ENCODE results near the gene COQ8A.

DNA sequence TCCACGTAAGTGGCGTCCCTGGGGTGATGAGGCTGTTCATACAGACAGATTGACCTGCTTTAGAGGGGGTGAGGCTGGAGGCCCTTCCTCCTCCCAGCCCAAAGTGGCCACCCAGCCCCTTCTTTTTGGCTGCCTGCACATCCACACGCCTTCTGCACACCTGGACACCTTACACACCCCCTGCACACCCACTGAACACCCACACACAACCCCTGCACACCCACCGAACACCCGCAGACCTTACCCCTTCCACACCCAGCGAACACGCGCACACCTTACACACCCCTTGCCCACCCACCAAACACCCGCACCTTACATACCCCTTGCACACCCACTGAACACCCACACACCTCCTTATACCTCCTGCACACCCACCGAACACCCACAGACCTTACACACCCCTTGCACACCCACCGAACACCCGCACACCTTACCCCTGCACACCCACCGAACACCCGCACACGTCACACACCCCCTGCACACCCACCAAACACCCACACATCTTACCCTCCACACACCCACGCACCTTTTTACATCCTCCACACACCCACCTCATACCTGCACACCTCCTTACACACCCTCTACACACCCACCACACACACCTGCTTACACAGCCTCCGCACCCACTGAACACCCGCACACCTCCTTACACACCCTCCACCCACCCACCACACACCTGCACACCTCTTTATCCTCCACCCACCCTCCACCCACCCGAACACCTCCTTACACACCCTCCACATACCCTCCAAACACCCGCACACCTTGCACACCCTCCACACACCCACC is 37.7 kb downstream of the COQ8A start:
- TF ChIP-seq, protein P1, sequence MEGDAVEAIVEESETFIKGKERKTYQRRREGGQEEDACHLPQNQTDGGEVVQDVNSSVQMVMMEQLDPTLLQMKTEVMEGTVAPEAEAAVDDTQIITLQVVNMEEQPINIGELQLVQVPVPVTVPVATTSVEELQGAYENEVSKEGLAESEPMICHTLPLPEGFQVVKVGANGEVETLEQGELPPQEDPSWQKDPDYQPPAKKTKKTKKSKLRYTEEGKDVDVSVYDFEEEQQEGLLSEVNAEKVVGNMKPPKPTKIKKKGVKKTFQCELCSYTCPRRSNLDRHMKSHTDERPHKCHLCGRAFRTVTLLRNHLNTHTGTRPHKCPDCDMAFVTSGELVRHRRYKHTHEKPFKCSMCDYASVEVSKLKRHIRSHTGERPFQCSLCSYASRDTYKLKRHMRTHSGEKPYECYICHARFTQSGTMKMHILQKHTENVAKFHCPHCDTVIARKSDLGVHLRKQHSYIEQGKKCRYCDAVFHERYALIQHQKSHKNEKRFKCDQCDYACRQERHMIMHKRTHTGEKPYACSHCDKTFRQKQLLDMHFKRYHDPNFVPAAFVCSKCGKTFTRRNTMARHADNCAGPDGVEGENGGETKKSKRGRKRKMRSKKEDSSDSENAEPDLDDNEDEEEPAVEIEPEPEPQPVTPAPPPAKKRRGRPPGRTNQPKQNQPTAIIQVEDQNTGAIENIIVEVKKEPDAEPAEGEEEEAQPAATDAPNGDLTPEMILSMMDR (IDR thresholded peaks at IDR 0.05), result no peak
- no peak for TF ChIP-seq POLR2A (IDR thresholded peaks at IDR 0.05)

All from prostate gland (tissue), 2 donors.